Measurements from ENCODE around the gene ELAVL1.

The ELAVL1 gene

GRCh38 chr19:7986321-7987113 is 18.9 kb downstream of the ELAVL1 start:
- TF ChIP-seq CTCF (IDR thresholded peaks at IDR 0.05; ENCODE audit: extremely low read depth, insufficient read depth, missing control alignments) = no peak
- in situ Hi-C loops (cut with MboI; ENCODE audit: low pct_unique_long_range_greater_than_20kb, low sequenced_read_pairs, unreplicated experiment) = no loop called here
- DNase-seq (ENCODE audit: low spot score) = no peak

- no peak for DNase-seq (ENCODE audit: low spot score)
- TF ChIP-seq CTCF (IDR thresholded peaks at IDR 0.05; ENCODE audit: extremely low read depth, insufficient read depth, missing control alignments) = no peak
- in situ Hi-C loops (cut with MboI; ENCODE audit: low pct_unique_long_range_greater_than_20kb, low sequenced_read_pairs, unreplicated experiment) = no loop called here
Observed at GRCh38 chr19:7985481-7985911, 19.9 kb downstream of the ELAVL1 start.

GRCh38 chr19:7983995-7984837 is 21.2 kb downstream of the ELAVL1 start:
- in situ Hi-C loops (cut with MboI; ENCODE audit: low pct_unique_long_range_greater_than_20kb, low sequenced_read_pairs, unreplicated experiment) = no loop called here
- no peak for DNase-seq (ENCODE audit: low spot score)
- TF ChIP-seq CTCF (IDR thresholded peaks at IDR 0.05; ENCODE audit: extremely low read depth, insufficient read depth, missing control alignments) = no peak

GRCh38 chr19:7983286-7983950 is 22.0 kb downstream of the ELAVL1 start:
- TF ChIP-seq CTCF (IDR thresholded peaks at IDR 0.05; ENCODE audit: extremely low read depth, insufficient read depth, missing control alignments) = no peak
- in situ Hi-C loops (cut with MboI; ENCODE audit: low pct_unique_long_range_greater_than_20kb, low sequenced_read_pairs, unreplicated experiment) = no loop called here
- DNase-seq (ENCODE audit: low spot score) = no peak

- no peak for DNase-seq (ENCODE audit: low spot score)
- in situ Hi-C loops (cut with MboI; ENCODE audit: low pct_unique_long_range_greater_than_20kb, low sequenced_read_pairs, unreplicated experiment) = no loop called here
- no peak for TF ChIP-seq CTCF (IDR thresholded peaks at IDR 0.05; ENCODE audit: extremely low read depth, insufficient read depth, missing control alignments)
Observed at GRCh38 chr19:7982651-7983099, 22.8 kb downstream of the ELAVL1 start.

- in situ Hi-C loops (cut with MboI; ENCODE audit: low pct_unique_long_range_greater_than_20kb, low sequenced_read_pairs, unreplicated experiment) = no loop called here
- no peak for TF ChIP-seq CTCF (IDR thresholded peaks at IDR 0.05; ENCODE audit: extremely low read depth, insufficient read depth, missing control alignments)
- no peak for DNase-seq (ENCODE audit: low spot score)
Observed at GRCh38 chr19:7982103-7982502, 23.3 kb downstream of the ELAVL1 start.

Data from GM13977 (cell line).